ENCODE measurements around the gene SPSB3.
A peak's percentile ranks its signal among the peaks of the same experiment; 100 is the strongest.

The SPSB3 gene

GRCh38 chr16:1754204-1754603, 28.2 kb downstream of the SPSB3 start:
- TF ChIP-seq, protein P1, sequence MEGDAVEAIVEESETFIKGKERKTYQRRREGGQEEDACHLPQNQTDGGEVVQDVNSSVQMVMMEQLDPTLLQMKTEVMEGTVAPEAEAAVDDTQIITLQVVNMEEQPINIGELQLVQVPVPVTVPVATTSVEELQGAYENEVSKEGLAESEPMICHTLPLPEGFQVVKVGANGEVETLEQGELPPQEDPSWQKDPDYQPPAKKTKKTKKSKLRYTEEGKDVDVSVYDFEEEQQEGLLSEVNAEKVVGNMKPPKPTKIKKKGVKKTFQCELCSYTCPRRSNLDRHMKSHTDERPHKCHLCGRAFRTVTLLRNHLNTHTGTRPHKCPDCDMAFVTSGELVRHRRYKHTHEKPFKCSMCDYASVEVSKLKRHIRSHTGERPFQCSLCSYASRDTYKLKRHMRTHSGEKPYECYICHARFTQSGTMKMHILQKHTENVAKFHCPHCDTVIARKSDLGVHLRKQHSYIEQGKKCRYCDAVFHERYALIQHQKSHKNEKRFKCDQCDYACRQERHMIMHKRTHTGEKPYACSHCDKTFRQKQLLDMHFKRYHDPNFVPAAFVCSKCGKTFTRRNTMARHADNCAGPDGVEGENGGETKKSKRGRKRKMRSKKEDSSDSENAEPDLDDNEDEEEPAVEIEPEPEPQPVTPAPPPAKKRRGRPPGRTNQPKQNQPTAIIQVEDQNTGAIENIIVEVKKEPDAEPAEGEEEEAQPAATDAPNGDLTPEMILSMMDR (conservative IDR thresholded peaks at IDR 0.05; ENCODE audit: low read depth): no peak
- ChIA-PET CTCF (interaction anchor here (0.6 to 1.1 kb wide), 2 partner anchors 9 to 16 kb away, joined by 3 read pairs; no protein-coding TSS in a partner anchor), POLR2A (ENCODE audit: low non-redundant PET) (no interaction called here)
- peak overlapping the region; percentile 75 for H3K27ac ChIP-seq
- DNase-seq (ENCODE audit: low spot score): no peak

- ChIA-PET POLR2A (ENCODE audit: low non-redundant PET) (no interaction called here), CTCF (no interaction called here)
- H3K27ac ChIP-seq: no peak overlapping the region
- TF ChIP-seq, protein P1 (conservative IDR thresholded peaks at IDR 0.05; ENCODE audit: low read depth): no peak
- DNase-seq (ENCODE audit: low spot score): no peak
These were observed 29.5 kb downstream of the SPSB3 start for GRCh38 chr16:1752853-1753252.

DNA sequence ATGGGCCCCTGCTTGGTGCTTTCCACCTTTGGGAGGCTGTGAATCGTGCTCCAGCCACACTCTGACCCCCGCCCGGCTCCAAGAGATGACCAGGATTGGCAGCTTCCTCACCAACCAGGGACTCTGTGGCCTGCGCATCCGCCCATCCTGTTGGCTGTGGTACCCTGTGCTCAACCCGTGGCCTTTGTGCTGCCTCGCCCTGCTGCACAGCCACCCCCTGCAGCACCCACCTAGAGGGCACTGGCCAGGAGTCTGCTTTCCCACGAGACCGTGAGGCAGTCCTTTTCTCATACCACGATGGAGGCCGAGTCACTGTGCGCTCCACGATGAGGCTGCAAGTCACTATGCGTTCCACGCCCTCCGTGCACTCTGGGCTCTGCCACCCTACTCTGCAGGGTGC, 30.4 kb downstream of the SPSB3 start:
- DNase-seq (ENCODE audit: low spot score): no peak
- CTCF ChIA-PET: interaction anchor here (1.3 kb wide), 1 partner anchor 388 kb away, joined by 3 read pairs; no protein-coding TSS in a partner anchor
- TF ChIP-seq, protein P1 (conservative IDR thresholded peaks at IDR 0.05; ENCODE audit: low read depth): no peak
- H3K27ac ChIP-seq: no peak overlapping the region
- POLR2A ChIA-PET (ENCODE audit: low non-redundant PET): no interaction called here

DNA sequence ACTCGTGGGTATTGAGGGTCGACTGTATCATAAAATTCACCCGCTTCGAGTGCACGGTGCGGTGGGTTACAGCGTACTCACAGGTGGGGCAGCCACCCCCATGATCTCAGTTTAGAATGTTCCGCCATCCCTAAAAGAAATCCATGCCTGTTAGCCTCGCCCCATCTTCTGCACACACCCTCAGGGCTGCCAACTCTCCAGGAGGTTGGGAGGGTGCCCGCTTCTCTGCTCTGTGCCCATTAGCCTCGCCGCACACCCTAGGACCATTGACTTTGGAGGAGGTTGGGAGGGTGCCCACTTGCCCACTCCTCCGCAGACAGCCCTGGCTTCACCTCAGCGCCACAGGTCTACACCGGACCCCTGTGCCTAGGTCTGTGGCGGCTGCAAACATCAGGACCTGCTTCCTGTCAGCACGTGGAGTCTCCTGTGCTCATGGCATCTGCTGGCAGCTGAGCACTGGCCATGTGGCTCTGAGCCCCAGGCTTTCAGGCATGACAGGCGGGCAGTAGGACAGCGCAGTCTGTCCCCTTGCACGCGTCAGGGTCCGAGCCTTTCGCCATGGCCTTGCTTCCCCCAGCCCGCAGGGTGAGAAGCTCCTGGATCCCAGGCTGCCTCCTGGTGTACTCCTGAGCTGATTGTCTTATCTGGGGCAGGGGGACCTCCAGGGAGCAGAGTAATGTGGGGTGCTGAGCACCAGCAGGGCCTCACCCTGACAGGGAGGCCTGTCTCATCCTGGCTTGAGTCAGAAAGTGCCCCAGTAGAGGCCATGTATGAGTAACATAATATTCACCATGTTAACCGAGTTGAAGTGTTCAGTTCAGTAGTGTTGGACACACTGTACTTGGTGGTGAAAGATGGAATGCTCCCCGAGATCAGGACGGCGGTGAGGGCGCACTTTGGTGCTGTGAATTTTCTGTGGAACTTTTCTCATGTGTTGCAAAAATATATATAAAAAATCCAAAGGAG, 32.9 kb downstream of the SPSB3 start:
- no peak for DNase-seq (ENCODE audit: low spot score)
- POLR2A ChIA-PET (ENCODE audit: low non-redundant PET): no interaction called here
- TF ChIP-seq, protein P1 (conservative IDR thresholded peaks at IDR 0.05; ENCODE audit: low read depth): no peak
- CTCF ChIA-PET: interaction anchor here (0.6 to 0.7 kb wide), 4 partner anchors 13 to 123 kb away, joined by 3 to 4 read pairs (median 3); partner anchors contain the start of gene MEIOB
- peak overlapping the region; percentile 6; the same call in 1 of the 2 replicates for H3K27ac ChIP-seq

GRCh38 chr16:1747934-1748333, 34.4 kb downstream of the SPSB3 start:
- POLR2A ChIA-PET (ENCODE audit: low non-redundant PET): no interaction called here
- CTCF ChIA-PET: no interaction called here
- no peak overlapping the region; the same call in 1 of the 2 replicates for H3K27ac ChIP-seq
- TF ChIP-seq, protein P1 (conservative IDR thresholded peaks at IDR 0.05; ENCODE audit: low read depth): no peak
- DNase-seq (ENCODE audit: low spot score): no peak

- no peak for DNase-seq (ENCODE audit: low spot score)
- ChIA-PET POLR2A (ENCODE audit: low non-redundant PET) (no interaction called here), CTCF (interaction anchor here (1.4 to 1.5 kb wide), 2 partner anchors 23 to 41 kb away, joined by 5 to 11 read pairs; partner anchors contain the start of gene MAPK8IP3)
- TF ChIP-seq, protein P1 (conservative IDR thresholded peaks at IDR 0.05; ENCODE audit: low read depth): no peak
- peak overlapping the region; percentile 48 for H3K27ac ChIP-seq
These were observed 35.6 kb downstream of the SPSB3 start for GRCh38 chr16:1746693-1747195.
